HT-29 (cell line): Measurements from ENCODE around the gene PLXDC1. TPM values are rescaled to one million over a fixed set of nuclear protein-coding genes. Genes with fewer than 3 reads are reported as not detected.
A peak's percentile ranks its signal among the peaks of the same experiment; 100 is the strongest.

Experiments used
- DNase-seq: peaks from one replicate; pipeline ENCODE4 v3.0.0-alpha.2; 2015; ENCODE audit warnings: low spot score
- total RNA-seq: library from RNA; depleted of rRNA; stranded (reverse); fragments of >200 nt; shearing (Covaris generic); gene quantifications from 2 replicates; pipeline ENCODE4 v1.2.3, GENCODE V29; 2014; rRNA removed

PLXDC1 gene
- not detected in 2 replicates for total RNA-seq

DNA sequence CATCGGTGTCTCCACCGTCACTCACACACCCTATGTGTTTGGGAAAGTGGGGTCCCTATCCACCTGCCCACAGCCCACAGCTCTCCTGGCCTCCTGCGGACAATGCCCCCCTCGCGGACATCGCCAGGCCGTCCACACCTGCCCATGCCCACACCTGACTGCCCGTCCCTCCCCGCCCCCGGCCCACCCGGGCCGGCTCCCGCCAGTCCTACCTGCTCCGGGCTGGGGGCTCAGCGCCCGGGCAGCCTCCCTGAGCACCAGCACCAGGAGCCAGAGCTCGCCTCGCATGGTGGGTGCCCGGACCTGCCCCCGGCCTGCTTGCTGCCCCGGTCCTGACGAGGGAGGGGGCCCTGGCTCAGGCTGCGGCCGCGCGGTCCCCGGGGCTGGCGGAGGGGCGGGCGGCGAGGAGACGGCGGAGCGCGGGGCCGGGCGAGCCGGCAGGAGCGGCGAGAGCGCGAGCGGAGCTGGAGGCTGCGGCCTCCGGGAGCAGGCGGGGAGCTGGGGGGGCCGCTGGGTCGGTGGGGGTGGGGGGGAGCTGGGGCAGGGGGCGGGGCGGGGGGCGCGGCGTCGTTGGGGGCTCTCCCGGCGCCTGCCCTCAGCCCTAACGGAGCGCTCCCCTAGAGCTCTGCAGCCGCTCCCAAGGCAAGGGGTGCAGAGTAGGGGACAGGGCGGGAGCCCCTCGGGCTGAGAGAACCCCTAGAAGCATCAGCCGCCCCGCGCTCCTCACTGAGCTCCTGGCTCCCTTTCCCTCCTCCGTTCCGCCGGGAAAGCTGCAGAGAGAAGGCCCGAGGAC lies at the start of gene PLXDC1:
TSS of gene PLXDC1 (minus strand) at position 488 of the 793 bp plus-strand sequence. CDS start at position 288, 200 bp downstream.
- no peak for DNase-seq

- peak; percentile 12 for DNase-seq
Observed at GRCh38 chr17:39200957-39201510, 49.6 kb upstream of the PLXDC1 start.

DNA sequence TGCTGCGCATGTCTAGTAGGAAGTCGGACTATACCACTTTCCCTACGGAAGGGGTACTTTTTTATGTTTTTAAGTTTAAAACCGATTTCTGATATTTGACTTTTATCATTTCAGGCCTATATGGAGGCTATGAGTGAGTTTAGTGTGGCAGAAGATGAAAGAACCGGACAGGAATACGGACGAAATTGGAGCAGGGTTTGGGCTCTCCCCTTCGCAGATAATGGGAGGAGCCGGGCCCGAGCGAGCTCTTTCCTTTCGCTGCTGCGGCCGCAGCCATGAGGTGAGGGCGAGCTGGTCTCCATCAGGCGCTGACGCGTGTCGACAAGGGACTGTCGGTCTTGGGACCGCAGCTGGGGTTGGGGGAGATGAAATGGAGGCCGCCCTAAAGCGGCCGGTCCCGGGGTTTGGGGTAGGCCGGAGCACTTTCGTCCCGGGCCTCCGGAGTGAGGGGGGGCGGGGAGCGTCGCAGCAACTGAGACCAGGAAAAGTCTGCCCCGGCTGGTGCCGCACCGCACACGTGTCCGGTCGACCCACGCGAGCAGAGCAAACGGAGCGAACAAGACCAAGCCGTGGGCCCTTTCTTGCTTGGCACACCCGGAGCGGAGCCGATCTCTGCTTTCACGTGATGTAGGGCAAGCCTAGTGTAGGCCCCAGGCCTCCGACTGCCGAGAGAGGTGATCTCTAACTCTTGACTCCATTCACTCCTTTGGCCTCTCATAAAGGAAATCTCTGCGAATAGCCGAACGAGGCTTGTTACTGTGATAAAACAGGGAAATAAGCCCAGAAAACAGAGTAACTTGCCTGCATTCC lies 48.8 kb upstream of the PLXDC1 start, which contains the start of gene RPL19:
TSS of gene RPL19 (plus strand) at position 214 of the 810 bp plus-strand sequence. CDS start at position 276, 62 bp downstream.
- DNase-seq: peak; percentile 37

DNA sequence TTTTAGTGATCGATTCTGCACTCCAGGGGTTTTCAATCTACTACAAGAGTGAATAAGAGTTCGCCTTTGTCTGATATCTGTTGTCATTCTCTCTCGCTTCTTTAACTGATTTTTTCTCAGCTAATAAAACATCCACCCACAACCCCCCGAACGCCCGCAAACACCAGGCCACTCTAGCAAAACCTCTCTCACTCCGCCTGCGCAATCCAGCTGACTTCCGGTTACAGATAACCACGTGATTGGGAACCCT lies 48.3 kb upstream of the PLXDC1 start:
- peak; percentile 94 for DNase-seq

DNA sequence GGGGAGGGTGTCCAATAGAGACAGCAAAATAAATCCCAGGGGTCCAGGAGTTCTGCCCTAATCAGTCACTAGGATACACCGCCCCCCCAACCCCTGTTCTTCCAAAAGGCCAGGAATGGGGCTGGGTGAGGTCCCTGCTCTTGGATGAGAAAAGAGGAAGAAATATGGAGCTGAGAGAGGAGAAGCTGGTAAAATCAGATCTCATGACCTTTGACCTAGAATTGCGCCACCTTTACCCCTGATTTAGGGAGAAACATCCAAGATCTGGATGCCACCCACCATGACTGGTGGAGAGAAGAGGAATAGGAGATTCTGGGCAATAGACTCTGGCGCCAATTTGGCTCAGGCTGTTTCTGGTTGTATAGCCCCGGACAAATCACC lies 46.7 kb upstream of the PLXDC1 start:
- no peak for DNase-seq

DNA sequence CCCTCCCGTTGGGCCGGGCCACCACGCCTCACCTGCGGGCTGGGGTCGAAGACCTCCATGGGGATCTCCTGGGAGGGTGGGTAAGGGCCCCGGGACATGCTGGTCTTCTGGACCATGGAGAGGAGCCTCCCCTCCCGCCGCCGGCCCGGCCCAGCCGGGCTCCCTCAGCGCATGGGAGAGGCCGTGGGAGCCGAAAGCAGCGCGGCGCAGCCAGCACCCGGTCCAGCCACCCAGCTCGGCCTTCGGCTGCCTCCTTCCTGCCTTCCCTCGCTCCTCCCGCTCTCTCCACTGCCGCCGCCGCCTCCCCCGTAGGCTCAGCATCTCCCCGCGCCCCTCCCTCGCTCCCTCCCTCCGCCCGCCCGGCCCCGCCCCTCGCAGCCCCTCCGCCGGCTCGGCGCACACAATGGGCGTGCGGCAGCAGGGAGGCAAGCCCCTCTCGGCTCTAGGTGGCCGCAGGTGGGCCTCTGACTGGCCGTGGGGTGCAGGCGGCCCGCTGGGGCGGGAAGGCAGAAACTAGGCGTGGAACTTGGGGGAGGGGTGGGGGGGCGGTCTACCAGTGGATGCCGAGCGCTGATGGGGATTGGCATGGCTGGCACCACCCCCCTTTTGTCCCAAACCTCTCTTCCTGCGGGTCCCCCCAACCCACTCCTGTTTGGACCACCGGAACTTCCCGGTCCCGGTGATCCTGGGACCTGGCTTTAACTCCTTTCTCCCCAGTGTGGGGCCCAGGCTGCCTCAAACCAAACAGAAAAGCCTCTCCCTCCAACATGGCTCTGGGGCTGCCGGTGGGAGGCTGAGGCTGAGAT lies 46.1 kb upstream of the PLXDC1 start, which contains the start of gene CACNB1:
TSS of gene CACNB1 (minus strand) at position 290 of the 806 bp plus-strand sequence. CDS start at position 116, 174 bp downstream.
- peak; percentile 44 for DNase-seq

DNA sequence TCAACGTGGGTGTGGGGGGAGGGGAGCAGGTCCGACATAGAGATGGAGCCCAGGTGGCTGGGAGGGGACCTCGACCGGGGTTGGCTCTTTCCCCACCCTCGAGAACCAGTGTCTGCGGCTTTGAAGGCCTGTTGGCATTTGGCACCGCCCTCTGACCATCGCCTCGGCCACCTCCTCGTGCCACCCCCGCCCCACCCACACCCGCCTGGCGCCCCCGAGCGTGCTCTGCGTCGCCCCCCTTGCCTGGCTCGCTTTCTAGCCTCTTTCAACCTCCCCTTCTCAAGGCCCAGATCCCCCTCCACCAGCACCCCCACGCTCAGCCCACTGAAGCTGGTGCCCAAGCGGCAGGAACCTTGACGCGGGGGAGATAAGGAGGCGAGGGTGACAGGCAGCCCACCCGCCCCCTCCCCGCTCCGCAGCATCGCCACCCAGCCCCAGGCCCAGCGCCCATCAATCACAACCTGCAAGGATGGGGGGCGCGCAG lies 45.4 kb upstream of the PLXDC1 start:
- DNase-seq: peak; percentile 27

- no peak for DNase-seq
Observed at GRCh38 chr17:39196241-39196807, 44.9 kb upstream of the PLXDC1 start.

- no peak for DNase-seq
Observed at GRCh38 chr17:39195568-39196160, 44.2 kb upstream of the PLXDC1 start.

DNA sequence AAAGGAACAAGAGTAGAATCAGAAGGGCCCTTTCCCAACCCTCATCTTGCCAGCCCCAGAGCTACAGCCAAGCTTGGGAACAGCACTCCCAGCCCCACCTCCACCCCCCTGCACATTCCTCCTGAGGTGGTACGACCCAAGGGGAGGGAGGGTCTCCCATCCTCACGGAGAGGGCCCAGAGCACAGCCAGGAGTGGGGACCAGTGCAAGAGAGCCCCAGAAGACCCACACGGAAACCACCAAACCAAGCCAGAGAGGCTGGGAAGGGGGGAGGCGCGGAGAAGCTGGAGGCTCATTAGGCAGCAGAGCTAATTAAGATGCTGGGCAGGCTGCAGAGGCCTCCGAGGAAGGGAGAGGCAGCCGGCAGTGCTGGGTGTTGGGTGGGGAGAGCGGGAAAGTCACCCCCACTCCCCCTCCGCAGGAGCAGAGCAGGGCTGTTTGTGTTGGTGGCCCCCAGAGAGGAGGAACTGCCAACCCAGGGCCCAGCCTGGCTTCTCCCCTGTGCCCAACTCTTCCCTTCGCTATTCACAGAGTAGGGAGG lies 43.6 kb upstream of the PLXDC1 start:
- no peak for DNase-seq

- DNase-seq: peak; percentile 23
Observed at GRCh38 chr17:39194089-39194984, 42.9 kb upstream of the PLXDC1 start.

- DNase-seq: no peak
Observed at GRCh38 chr17:39193346-39193745, 41.9 kb upstream of the PLXDC1 start.

DNA sequence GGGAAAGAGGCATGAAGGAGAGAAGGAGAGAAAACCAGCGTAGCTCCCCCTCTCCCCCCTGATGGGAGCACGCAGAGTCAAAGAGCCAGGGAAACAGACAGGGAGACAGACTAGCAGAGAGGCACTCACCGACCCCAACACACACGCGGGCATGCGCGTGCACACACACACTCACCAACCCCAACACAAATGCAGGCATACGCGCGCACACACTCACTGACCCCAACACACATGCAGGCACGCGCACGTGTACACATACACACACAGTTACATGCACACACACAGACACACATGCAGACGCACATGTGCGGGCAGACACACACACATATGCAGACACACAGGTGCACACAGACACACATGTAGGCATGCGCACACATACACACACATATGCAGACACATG lies 41.5 kb upstream of the PLXDC1 start:
- DNase-seq: no peak

DNA sequence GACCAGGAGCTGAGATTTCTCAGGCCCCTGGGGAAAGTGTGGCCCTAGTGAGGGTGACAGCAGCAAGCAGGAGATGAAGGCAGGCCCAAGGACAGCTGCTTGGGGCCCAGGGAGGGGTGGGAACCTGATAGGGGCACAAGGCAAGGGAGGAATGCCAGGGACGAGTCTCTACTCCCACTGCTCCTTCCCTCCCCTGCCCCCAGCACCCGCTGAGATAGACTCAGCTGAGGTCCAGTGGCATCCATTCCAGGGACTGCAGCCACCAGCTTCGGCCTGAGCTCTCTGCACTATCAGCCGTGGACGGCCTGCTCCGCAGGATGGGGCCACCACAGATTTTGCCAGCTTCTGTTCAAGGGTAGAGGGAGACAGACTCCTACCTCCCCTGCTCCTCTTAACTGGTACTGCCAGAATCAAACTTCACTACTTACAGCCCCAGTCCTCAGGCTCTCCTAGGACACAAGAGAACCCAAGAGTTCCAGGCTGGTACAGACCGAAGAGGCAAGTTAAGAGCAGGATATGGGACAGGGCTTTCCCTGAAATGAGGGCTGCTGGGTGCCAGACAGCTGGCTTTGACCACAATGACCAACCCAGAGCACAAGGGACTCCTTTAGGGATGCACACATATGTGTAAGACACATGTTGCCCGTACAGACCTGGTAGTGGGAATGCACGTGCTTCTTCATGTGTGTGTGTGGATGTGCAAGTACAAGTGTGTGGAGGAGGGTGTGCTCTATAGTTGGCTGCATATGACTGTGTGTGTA lies 40.5 kb upstream of the PLXDC1 start:
- DNase-seq: no peak

DNA sequence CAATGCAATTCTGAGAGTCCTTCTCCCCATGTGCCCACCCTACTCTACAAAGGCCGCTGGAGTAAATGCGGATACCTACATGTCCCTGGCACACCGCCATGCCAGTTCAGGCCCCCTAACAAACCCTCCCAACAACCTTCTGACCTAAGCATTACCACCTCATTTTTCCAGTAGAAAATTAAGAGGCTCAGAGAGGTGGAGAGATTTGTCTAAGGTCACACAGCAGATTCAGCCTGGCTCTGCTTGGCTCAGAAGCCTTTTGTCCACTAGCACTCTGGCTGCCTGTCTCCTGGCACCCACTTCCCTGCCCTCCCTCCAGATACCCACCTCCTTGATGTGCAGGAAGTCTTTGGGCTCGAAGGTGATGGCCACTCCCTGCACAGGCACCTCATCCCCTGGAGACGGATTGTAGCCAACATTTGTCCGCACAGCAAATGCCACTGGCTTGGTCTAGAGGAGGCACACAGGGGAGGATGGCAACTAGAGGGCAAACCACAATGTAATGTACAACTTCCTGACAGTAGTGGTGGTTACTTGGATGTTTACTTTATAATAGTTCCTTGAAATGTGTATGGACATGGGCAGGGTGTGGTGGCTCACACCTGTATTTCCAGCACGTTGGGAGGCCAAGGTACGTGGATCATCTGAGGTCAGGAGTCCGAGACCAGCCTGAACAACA lies 35.9 kb upstream of the PLXDC1 start:
- DNase-seq: no peak

DNA sequence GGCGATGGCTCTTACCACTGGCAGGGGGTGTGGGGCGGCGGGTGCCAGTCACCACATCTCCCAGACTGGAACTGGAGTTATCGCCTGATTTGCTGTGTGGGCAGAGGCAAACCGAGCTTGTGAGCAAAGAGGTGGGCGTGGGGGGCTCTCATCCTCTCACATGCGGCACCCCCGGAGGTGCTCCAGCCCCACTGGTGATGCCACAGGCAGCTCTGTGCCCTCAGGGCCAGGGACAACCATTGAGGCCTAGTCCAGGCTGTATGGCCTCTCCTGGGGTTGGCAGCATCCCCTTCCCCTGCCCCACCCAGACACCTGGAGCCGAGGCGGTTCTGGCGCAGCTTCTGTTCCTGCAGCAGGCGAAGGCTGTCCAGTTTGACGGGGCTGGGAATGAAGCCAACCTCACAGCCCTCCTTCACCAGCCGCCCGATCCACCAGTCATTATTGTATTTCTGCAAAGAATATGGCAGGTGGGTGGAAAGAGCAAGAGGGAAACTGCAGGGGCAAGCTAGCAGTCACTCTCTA lies 35.1 kb upstream of the PLXDC1 start:
- DNase-seq: no peak

- no peak for DNase-seq
Observed at GRCh38 chr17:39183720-39184119, 32.3 kb upstream of the PLXDC1 start.

GRCh38 chr17:39183045-39183444 lies 31.6 kb upstream of the PLXDC1 start:
- no peak for DNase-seq
